ENCODE data around the gene ANAPC13. TPM values are rescaled to one million over a fixed set of nuclear protein-coding genes. Genes with fewer than 3 reads are reported as not detected.

The ANAPC13 gene
- total RNA-seq, 1 donor from 2014 or later, result 100 TPM

DNA sequence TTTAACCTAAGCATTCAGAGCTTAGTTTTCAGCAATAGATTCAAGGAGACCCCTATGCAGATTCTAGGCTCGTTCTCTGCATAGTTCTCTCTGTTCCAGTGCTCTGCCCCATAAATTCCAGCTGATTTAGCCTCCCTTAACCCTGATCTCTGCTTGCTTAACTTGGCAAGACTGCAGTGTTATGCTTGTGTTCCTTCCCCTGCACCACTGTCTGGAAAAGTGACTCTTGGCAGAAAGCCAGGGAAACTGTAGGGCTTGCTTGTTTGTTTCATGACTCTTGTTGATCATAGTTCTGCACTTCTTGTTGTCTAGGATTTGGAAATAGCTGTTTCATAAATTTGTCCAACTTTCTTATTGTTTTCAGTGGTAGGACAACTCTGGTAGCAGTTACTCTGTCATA lies 40.1 kb downstream of the ANAPC13 start:
- no peak overlapping the region for H3K4me3 Mint-ChIP-seq
- peaks cover 3% of the 10 kb centered on the region for H3K4me1 Mint-ChIP-seq
- Histone ChIP-seq H3K9ac (no peak overlapping the region), H2AFZ (replicated peaks) (no peak overlapping the region), H3K4me3 (no peak overlapping the region), H3K4me1 (peaks cover 4% of the 10 kb centered on the region), H3K36me3 (no peaks in the 10 kb centered on the region), H3K79me2 (ENCODE audit: low read depth) (no peaks in the 10 kb centered on the region), H3K4me2 (no peak overlapping the region), H3K27ac (no peak overlapping the region), H3K9me3 (ENCODE audit: low read depth) (no peaks in the 10 kb centered on the region), H4K20me1 (ENCODE audit: low read depth) (no peaks in the 10 kb centered on the region), H3F3A (ENCODE audit: low read depth) (no peaks in the 10 kb centered on the region), H3K27me3 (no peaks in the 10 kb centered on the region)
- H3K27ac Mint-ChIP-seq, result no peak overlapping the region
- H3K27me3 Mint-ChIP-seq (ENCODE audit: insufficient read depth, low read depth), result peaks cover 6% of the 10 kb centered on the region
- H3K36me3 Mint-ChIP-seq, result no peaks in the 10 kb centered on the region
- peaks cover 6% of the 10 kb centered on the region for H3K9me3 Mint-ChIP-seq
- no peak for DNase-seq (ENCODE audit: low spot score)
- no peak for TF ChIP-seq EZH2phosphoT487 (IDR thresholded peaks at IDR 0.05)
- no peak for TF ChIP-seq EZH2 (IDR thresholded peaks at IDR 0.05)
- TF ChIP-seq, protein P1, sequence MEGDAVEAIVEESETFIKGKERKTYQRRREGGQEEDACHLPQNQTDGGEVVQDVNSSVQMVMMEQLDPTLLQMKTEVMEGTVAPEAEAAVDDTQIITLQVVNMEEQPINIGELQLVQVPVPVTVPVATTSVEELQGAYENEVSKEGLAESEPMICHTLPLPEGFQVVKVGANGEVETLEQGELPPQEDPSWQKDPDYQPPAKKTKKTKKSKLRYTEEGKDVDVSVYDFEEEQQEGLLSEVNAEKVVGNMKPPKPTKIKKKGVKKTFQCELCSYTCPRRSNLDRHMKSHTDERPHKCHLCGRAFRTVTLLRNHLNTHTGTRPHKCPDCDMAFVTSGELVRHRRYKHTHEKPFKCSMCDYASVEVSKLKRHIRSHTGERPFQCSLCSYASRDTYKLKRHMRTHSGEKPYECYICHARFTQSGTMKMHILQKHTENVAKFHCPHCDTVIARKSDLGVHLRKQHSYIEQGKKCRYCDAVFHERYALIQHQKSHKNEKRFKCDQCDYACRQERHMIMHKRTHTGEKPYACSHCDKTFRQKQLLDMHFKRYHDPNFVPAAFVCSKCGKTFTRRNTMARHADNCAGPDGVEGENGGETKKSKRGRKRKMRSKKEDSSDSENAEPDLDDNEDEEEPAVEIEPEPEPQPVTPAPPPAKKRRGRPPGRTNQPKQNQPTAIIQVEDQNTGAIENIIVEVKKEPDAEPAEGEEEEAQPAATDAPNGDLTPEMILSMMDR (IDR thresholded peaks at IDR 0.05), result no peak

- Histone ChIP-seq H3K4me2 (no peak overlapping the region), H3K79me2 (ENCODE audit: low read depth) (no peaks in the 10 kb centered on the region), H3K36me3 (no peaks in the 10 kb centered on the region), H3K9ac (no peak overlapping the region), H3K4me1 (peaks cover 4% of the 10 kb centered on the region), H3K4me3 (no peak overlapping the region), H2AFZ (replicated peaks) (no peak overlapping the region), H4K20me1 (ENCODE audit: low read depth) (no peaks in the 10 kb centered on the region), H3F3A (ENCODE audit: low read depth) (no peaks in the 10 kb centered on the region), H3K27me3 (no peaks in the 10 kb centered on the region), H3K9me3 (ENCODE audit: low read depth) (no peaks in the 10 kb centered on the region), H3K27ac (no peak overlapping the region)
- no peaks in the 10 kb centered on the region for H3K36me3 Mint-ChIP-seq
- no peak overlapping the region for H3K27ac Mint-ChIP-seq
- peaks cover 7% of the 10 kb centered on the region for H3K9me3 Mint-ChIP-seq
- no peak overlapping the region for H3K4me3 Mint-ChIP-seq
- DNase-seq (ENCODE audit: low spot score), result no peak
- TF ChIP-seq EZH2phosphoT487 (IDR thresholded peaks at IDR 0.05) (no peak), EZH2 (IDR thresholded peaks at IDR 0.05) (no peak)
- TF ChIP-seq, protein P1 (IDR thresholded peaks at IDR 0.05), result no peak
- H3K27me3 Mint-ChIP-seq (ENCODE audit: insufficient read depth, low read depth), result peaks cover 6% of the 10 kb centered on the region
- peaks cover 3% of the 10 kb centered on the region for H3K4me1 Mint-ChIP-seq
These were observed 40.7 kb downstream of the ANAPC13 start for GRCh38 chr3:134445095-134445494.

DNA sequence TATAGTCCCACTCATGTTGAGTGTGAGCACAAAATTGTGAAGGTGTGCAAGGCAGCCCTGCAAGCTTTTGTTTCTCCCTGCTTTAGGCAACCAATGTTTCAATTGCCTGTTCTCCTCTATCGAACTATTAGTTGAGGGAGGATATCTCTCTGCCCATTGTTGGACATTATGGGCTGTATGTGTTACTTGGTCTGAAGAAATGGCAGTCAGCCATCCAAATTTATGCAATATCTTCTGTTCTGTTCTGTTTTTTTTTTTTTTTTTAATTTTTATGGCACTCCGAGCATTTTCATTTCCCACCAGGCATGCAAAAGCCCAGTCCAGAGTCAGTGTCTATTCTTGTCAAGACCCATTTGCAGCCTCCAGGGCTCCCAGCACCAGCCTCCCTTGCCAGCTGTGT lies 44.0 kb downstream of the ANAPC13 start:
- Histone ChIP-seq H3K4me2 (no peak overlapping the region), H3K27me3 (no peaks in the 10 kb centered on the region), H3K4me3 (no peak overlapping the region), H3K79me2 (ENCODE audit: low read depth) (no peaks in the 10 kb centered on the region), H3K36me3 (no peaks in the 10 kb centered on the region), H3K9me3 (ENCODE audit: low read depth) (no peaks in the 10 kb centered on the region), H3K27ac (no peak overlapping the region), H4K20me1 (ENCODE audit: low read depth) (no peaks in the 10 kb centered on the region), H2AFZ (replicated peaks) (no peak overlapping the region), H3F3A (ENCODE audit: low read depth) (no peaks in the 10 kb centered on the region), H3K4me1 (peaks cover 6% of the 10 kb centered on the region), H3K9ac (no peak overlapping the region)
- Mint-ChIP-seq H3K9me3 (peaks cover 9% of the 10 kb centered on the region), H3K36me3 (no peaks in the 10 kb centered on the region), H3K4me1 (peaks cover 16% of the 10 kb centered on the region), H3K4me3 (no peak overlapping the region), H3K27me3 (ENCODE audit: insufficient read depth, low read depth) (peaks cover 6% of the 10 kb centered on the region), H3K27ac (no peak overlapping the region)
- no peak for DNase-seq (ENCODE audit: low spot score)
- TF ChIP-seq EZH2 (IDR thresholded peaks at IDR 0.05) (no peak), EZH2phosphoT487 (IDR thresholded peaks at IDR 0.05) (no peak)
- TF ChIP-seq, protein P1 (IDR thresholded peaks at IDR 0.05), result no peak
